ENCODE measurements around the gene SPATA31C1. TPM values are rescaled to one million over a fixed set of nuclear protein-coding genes. Genes with fewer than 3 reads are reported as not detected.

The SPATA31C1 gene
- total and polyA plus RNA-seq, 2 of the 13 experiments (the other 11 are each of a cell fraction or from before 2014, with no cell fraction given): not detected

DNA sequence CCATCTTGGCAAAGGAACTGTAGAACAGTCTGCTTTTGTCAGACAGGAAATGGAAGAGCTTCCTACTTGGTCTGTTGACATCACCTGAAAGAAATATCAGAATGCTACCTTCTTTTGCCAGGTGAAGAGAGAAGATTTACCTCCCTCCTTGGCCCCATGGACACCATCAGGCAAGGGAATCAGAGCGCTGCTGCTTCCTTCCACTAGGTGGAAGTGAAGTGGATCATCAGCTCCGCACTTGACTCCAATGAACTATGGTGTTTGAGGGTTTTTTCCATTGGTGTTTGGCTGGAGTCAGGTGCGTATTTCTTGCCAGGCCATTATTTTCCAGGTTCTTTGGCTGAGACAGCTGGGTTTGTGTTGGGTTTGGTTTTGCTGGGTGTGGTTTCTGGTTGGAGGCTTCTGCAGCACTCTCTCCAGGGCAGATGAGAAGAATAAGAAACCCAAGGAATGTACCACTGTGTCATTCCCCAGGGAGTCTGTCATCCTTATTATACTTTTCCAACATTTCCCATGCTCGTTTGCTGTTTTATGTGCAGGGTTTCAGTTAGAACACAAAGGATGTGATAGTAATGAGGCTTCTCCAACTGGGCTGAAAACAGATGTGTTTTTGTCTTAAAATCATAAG lies 22.6 kb upstream of the SPATA31C1 start:
- Histone ChIP-seq H4K20me1 (ENCODE audit: insufficient read depth, low read length) (no peaks in the 10 kb centered on the region), H3K9me3 (ENCODE audit: low read length) (no peaks in the 10 kb centered on the region), H3K4me1 (ENCODE audit: insufficient read depth, low read length) (no peaks in the 10 kb centered on the region), H3K36me3 (replicated peaks in 1 of 2; ENCODE audit: control insufficient read depth in 1 of 2, insufficient read depth in 2 of 2, low read length in 2 of 2) (no peaks in the 10 kb centered on the region), H3K4me3 (replicated peaks in 1 of 3; ENCODE audit: insufficient read depth in 1 of 3, low read depth in 2 of 3, low read length in 3 of 3) (no peak overlapping the region), H3K4me2 (ENCODE audit: low read depth, low read length) (no peak overlapping the region), H3K27ac (ENCODE audit: extremely low read length, insufficient read depth, low read length) (no peak overlapping the region), H3K79me2 (ENCODE audit: insufficient read depth, low read length) (no peaks in the 10 kb centered on the region), H3K9ac (ENCODE audit: insufficient read depth, low read depth, low read length) (no peak overlapping the region), H2AFZ (ENCODE audit: low read length) (no peak overlapping the region), H3K27me3 (ENCODE audit: control insufficient read depth in 1 of 2, insufficient read depth in 2 of 2, low read length in 2 of 2) (no peaks in the 10 kb centered on the region; a peak in 1 of 5 replicates)
- no peak for FAIRE-seq
- intact Hi-C loops (cut with micrococcal nuclease; ENCODE audit: unreplicated experiment): no loop called here
- DNase-seq (ENCODE audit: low spot score): no peak
- 30% methylated on average over 4 of the region's 4 CpGs for WGBS (ENCODE audit: low lambda C conversion rate)
- ChIA-PET POLR2A (no interaction called here), CTCF (ENCODE audit: low intra/inter-chr PET ratio, low total read pairs) (no interaction called here)
- no TSS peak for BruUV-seq (replicated peaks)
- TF ChIP-seq EHMT2 (IDR thresholded peaks at IDR 0.05; ENCODE audit: borderline replicate concordance, low read depth, low read length): no peak
- TF ChIP-seq KDM6A (CRISPR knock-in tag; IDR thresholded peaks at IDR 0.05; ENCODE audit: low read depth): no peak
- no peak for TF ChIP-seq ZNF614 (CRISPR knock-in tag; IDR thresholded peaks at IDR 0.05; ENCODE audit: borderline replicate concordance)
- in situ Hi-C loops (cut with HindIII; ENCODE audit: extremely low pct_ligation_motif_present, low pct_unique_long_range_greater_than_20kb): no loop called here
- ATAC-seq: 0 out of 3 replicates have a peak, but pooled peaks have one; percentile 33

- no peak overlapping the region for H3K27ac ChIP-seq (ENCODE audit: extremely low read length, insufficient read depth, low read length)
- no peak for ATAC-seq
- H3K9ac ChIP-seq (ENCODE audit: insufficient read depth, low read depth, low read length): no peak overlapping the region
- POLR2A ChIA-PET: no interaction called here
- no peak overlapping the region for H3K4me2 ChIP-seq (ENCODE audit: low read depth, low read length)
- no peak overlapping the region for H2AFZ ChIP-seq (ENCODE audit: low read length)
- H4K20me1 ChIP-seq (ENCODE audit: insufficient read depth, low read length): no peaks in the 10 kb centered on the region
- no peak for FAIRE-seq
- no peaks in the 10 kb centered on the region for H3K4me1 ChIP-seq (ENCODE audit: insufficient read depth, low read length)
- H3K9me3 ChIP-seq (ENCODE audit: low read length): no peaks in the 10 kb centered on the region
- no TSS peak for BruUV-seq (replicated peaks)
- CTCF ChIA-PET (ENCODE audit: low intra/inter-chr PET ratio, low total read pairs): no interaction called here
- intact Hi-C loops (cut with micrococcal nuclease; ENCODE audit: unreplicated experiment) (no loop called here), in situ Hi-C loops (cut with HindIII; ENCODE audit: extremely low pct_ligation_motif_present, low pct_unique_long_range_greater_than_20kb) (no loop called here)
- no peaks in the 10 kb centered on the region for H3K36me3 ChIP-seq (replicated peaks in 1 of 2; ENCODE audit: control insufficient read depth in 1 of 2, insufficient read depth in 2 of 2, low read length in 2 of 2)
- no peaks in the 10 kb centered on the region for H3K79me2 ChIP-seq (ENCODE audit: insufficient read depth, low read length)
- DNase-seq (ENCODE audit: low spot score): no peak
- H3K4me3 ChIP-seq (replicated peaks in 1 of 3; ENCODE audit: insufficient read depth in 1 of 3, low read depth in 2 of 3, low read length in 3 of 3): no peak overlapping the region
- no peaks in the 10 kb centered on the region; a peak in 1 of 5 replicates for H3K27me3 ChIP-seq (ENCODE audit: control insufficient read depth in 1 of 2, insufficient read depth in 2 of 2, low read length in 2 of 2)
- no peak for TF ChIP-seq WIZ (CRISPR knock-in tag; IDR thresholded peaks at IDR 0.05)
- TF ChIP-seq ZSCAN5A (CRISPR knock-in tag; IDR thresholded peaks at IDR 0.05; ENCODE audit: borderline replicate concordance): no peak
- no peak for TF ChIP-seq KDM3A (CRISPR knock-in tag; IDR thresholded peaks at IDR 0.05; ENCODE audit: low read depth)
- no peak for TF ChIP-seq ELF4 (CRISPR knock-in tag; IDR thresholded peaks at IDR 0.05; ENCODE audit: borderline replicate concordance)
- no peak for TF ChIP-seq HOXA3 (CRISPR knock-in tag; IDR thresholded peaks at IDR 0.05)
- TF ChIP-seq, protein P1, sequence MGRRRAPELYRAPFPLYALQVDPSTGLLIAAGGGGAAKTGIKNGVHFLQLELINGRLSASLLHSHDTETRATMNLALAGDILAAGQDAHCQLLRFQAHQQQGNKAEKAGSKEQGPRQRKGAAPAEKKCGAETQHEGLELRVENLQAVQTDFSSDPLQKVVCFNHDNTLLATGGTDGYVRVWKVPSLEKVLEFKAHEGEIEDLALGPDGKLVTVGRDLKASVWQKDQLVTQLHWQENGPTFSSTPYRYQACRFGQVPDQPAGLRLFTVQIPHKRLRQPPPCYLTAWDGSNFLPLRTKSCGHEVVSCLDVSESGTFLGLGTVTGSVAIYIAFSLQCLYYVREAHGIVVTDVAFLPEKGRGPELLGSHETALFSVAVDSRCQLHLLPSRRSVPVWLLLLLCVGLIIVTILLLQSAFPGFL (CRISPR knock-in tag; IDR thresholded peaks at IDR 0.05): no peak
- no peak for TF ChIP-seq ZNF556 (CRISPR knock-in tag; IDR thresholded peaks at IDR 0.05; ENCODE audit: borderline replicate concordance)
- TF ChIP-seq, protein P2, sequence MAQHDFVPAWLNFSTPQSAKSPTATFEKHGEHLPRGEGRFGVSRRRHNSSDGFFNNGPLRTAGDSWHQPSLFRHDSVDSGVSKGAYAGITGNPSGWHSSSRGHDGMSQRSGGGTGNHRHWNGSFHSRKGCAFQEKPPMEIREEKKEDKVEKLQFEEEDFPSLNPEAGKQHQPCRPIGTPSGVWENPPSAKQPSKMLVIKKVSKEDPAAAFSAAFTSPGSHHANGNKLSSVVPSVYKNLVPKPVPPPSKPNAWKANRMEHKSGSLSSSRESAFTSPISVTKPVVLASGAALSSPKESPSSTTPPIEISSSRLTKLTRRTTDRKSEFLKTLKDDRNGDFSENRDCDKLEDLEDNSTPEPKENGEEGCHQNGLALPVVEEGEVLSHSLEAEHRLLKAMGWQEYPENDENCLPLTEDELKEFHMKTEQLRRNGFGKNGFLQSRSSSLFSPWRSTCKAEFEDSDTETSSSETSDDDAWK (CRISPR knock-in tag; IDR thresholded peaks at IDR 0.05): no peak
- TF ChIP-seq FOXJ3 (CRISPR knock-in tag; IDR thresholded peaks at IDR 0.05; ENCODE audit: borderline replicate concordance): no peak
- TF ChIP-seq ZNF75D (CRISPR knock-in tag; IDR thresholded peaks at IDR 0.05; ENCODE audit: borderline replicate concordance): no peak
- no peak for TF ChIP-seq ZNF329 (CRISPR knock-in tag; IDR thresholded peaks at IDR 0.05; ENCODE audit: low read depth)
- TF ChIP-seq ZNF562 (CRISPR knock-in tag; IDR thresholded peaks at IDR 0.05; ENCODE audit: borderline replicate concordance): no peak
Measured at GRCh38 chr9:87896891-87897290, 20.9 kb upstream of the SPATA31C1 start.
